HG03439 (cell line): ENCODE results near the gene WDR37.

ENCODE experiments used
- ATAC-seq: cut with Tn5 transposase; IDR thresholded peaks from one replicate; pipeline ENCODE4 v1.9.1; 2021; ENCODE audit warnings: mild to moderate bottlenecking, moderate library complexity; ENCODE audit not compliant: unreplicated experiment

WDR37 gene

GRCh38 chr10:1068380-1069361, 12.5 kb downstream of the WDR37 start:
- no peak for ATAC-seq

- no peak for ATAC-seq
Measured at GRCh38 chr10:1070919-1071318, 14.7 kb downstream of the WDR37 start.

- no peak for ATAC-seq
Measured at GRCh38 chr10:1074052-1074747, 18.0 kb downstream of the WDR37 start.

- no peak for ATAC-seq
Measured at GRCh38 chr10:1074748-1075308, 18.6 kb downstream of the WDR37 start.

- ATAC-seq: no peak
Measured at GRCh38 chr10:1078668-1079067, 22.5 kb downstream of the WDR37 start.

GRCh38 chr10:1083581-1083980, 27.4 kb downstream of the WDR37 start:
- no peak for ATAC-seq

- no peak for ATAC-seq
Measured at GRCh38 chr10:1084011-1084950, 28.1 kb downstream of the WDR37 start.

GRCh38 chr10:1085258-1085657, 29.1 kb downstream of the WDR37 start:
- ATAC-seq: no peak

- no peak for ATAC-seq
Measured at GRCh38 chr10:1086787-1087186, 30.6 kb downstream of the WDR37 start.

GRCh38 chr10:1089017-1089689, 33.0 kb downstream of the WDR37 start:
- ATAC-seq: no peak

GRCh38 chr10:1090696-1091095, 34.5 kb downstream of the WDR37 start:
- ATAC-seq: no peak

GRCh38 chr10:1093696-1094095, 37.5 kb downstream of the WDR37 start:
- ATAC-seq: no peak

- ATAC-seq: no peak
Measured at GRCh38 chr10:1094112-1095057, 38.2 kb downstream of the WDR37 start.

- no peak for ATAC-seq
Measured at GRCh38 chr10:1095498-1095897, 39.3 kb downstream of the WDR37 start.

- ATAC-seq: no peak
Measured at GRCh38 chr10:1096287-1096889, 40.2 kb downstream of the WDR37 start.

GRCh38 chr10:1097436-1097835, 41.3 kb downstream of the WDR37 start:
- no peak for ATAC-seq

- ATAC-seq: no peak
Measured at GRCh38 chr10:1100143-1100542, 44.0 kb downstream of the WDR37 start.

GRCh38 chr10:1100691-1101368, 44.6 kb downstream of the WDR37 start:
- ATAC-seq: no peak
